HG03108 (cell line): ENCODE data around the gene MAP4K2.

ENCODE experiments used
- ATAC-seq: cut with Tn5 transposase; IDR thresholded peaks from one replicate; pipeline ENCODE4 v1.9.1; 2021; ENCODE audit warnings: moderate library complexity; ENCODE audit not compliant: unreplicated experiment

MAP4K2 gene

GRCh38 chr11:64742889-64743590, 60.0 kb downstream of the MAP4K2 start:
- peak; percentile 29 for ATAC-seq

GRCh38 chr11:64742087-64742888, 60.7 kb downstream of the MAP4K2 start:
- no peak for ATAC-seq

- no peak for ATAC-seq
Observed at GRCh38 chr11:64741375-64742086, 61.5 kb downstream of the MAP4K2 start.

- no peak for ATAC-seq
Observed at GRCh38 chr11:64739871-64740270, 63.1 kb downstream of the MAP4K2 start.

GRCh38 chr11:64736654-64737053, 66.4 kb downstream of the MAP4K2 start:
- no peak for ATAC-seq

GRCh38 chr11:64735725-64736259, 67.2 kb downstream of the MAP4K2 start:
- no peak for ATAC-seq
